SU-DHL-6 (cell line): ENCODE results near the gene IRX2.

ENCODE experiments used
- EZH2phosphoT487 ChIP-seq: fragments of 200-600 bp; sonication (generic), shearing (Covaris generic); conservative IDR thresholded peaks from 2 replicates; pipeline ENCODE4 v1.6.1; 2018; ENCODE audit warnings: mild to moderate bottlenecking, antibody characterized with exemption, low read length, moderate library complexity, mixed read lengths
- TF ChIP-seq, protein P1 (sequence below): fragments of 200-600 bp; sonication (generic); IDR thresholded peaks from one replicate; pipeline ENCODE4 v1.5.1; 2017; ENCODE audit warnings: antibody characterized with exemption, mild to moderate bottlenecking, low read length, moderate library complexity; ENCODE audit not compliant: insufficient read depth, poor library complexity, severe bottlenecking

DNA sequence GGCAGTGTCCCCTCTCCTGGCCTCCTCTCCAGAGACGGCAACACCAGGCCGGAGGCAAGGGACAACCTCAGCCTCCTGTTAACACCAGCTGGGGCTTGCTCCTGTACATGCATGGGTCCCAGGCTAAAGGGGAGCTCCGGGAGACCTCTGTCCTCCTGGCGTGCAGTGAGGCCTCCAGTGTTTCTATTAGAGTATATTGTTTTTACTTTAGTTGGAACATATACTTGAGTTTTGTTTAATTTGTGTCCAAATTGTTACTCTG lies 12.0 kb upstream of the IRX2 start:
- TF ChIP-seq, protein P1, sequence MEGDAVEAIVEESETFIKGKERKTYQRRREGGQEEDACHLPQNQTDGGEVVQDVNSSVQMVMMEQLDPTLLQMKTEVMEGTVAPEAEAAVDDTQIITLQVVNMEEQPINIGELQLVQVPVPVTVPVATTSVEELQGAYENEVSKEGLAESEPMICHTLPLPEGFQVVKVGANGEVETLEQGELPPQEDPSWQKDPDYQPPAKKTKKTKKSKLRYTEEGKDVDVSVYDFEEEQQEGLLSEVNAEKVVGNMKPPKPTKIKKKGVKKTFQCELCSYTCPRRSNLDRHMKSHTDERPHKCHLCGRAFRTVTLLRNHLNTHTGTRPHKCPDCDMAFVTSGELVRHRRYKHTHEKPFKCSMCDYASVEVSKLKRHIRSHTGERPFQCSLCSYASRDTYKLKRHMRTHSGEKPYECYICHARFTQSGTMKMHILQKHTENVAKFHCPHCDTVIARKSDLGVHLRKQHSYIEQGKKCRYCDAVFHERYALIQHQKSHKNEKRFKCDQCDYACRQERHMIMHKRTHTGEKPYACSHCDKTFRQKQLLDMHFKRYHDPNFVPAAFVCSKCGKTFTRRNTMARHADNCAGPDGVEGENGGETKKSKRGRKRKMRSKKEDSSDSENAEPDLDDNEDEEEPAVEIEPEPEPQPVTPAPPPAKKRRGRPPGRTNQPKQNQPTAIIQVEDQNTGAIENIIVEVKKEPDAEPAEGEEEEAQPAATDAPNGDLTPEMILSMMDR = no peak
- no peak for TF ChIP-seq EZH2phosphoT487
